Spleen (tissue), 11 donors: ENCODE results near the gene HCFC1. TPM values are rescaled to one million over a fixed set of nuclear protein-coding genes. Genes with fewer than 3 reads are reported as not detected.

Experiments
- DNase-seq: peaks from one replicate; pipeline ENCODE4 v3.0.0-alpha.2; 2020
- H3K27ac ChIP-seq, 8 donors: fragments of 200-600 bp; sonication (generic) in 7 of 8; 1 replicate in 4 of 8; 2 replicates in 4 of 8; pipeline versions ENCODE4 v1.5.0 to v1.8.0; 2016 to 2021; ENCODE audit warnings: inconsistent platforms in 4 of 8, mild to moderate bottlenecking in 4 of 8, moderate library complexity in 1 of 8
- H3K27me3 ChIP-seq, 7 donors: fragments of 200-600 bp; sonication (generic) in 6 of 7; replicated peaks in 1 of 7; 1 replicate in 4 of 7; 2 replicates in 3 of 7; pipeline versions ENCODE4 v1.5.0 to v1.8.0; 2016 to 2021; ENCODE audit warnings: inconsistent platforms in 3 of 7, mild to moderate bottlenecking in 1 of 7
- H3K36me3 ChIP-seq, 6 donors: fragments of 200-600 bp; sonication (generic) in 5 of 6; 1 replicate in 4 of 6; 2 replicates in 2 of 6; pipeline versions ENCODE4 v1.5.0 to v1.8.0; 2016 to 2021; ENCODE audit warnings: inconsistent platforms in 2 of 6
- H3K4me1 ChIP-seq, 6 donors: fragments of 200-600 bp; sonication (generic) in 5 of 6; 1 replicate in 3 of 6; 2 replicates in 3 of 6; pipeline versions ENCODE4 v1.5.0 to v1.8.0; 2016 to 2021; ENCODE audit warnings: inconsistent platforms in 3 of 6
- H3K4me3 ChIP-seq, 8 donors: fragments of 200-600 bp; sonication (generic) in 7 of 8; 1 replicate in 4 of 8; 2 replicates in 4 of 8; pipeline versions ENCODE4 v1.5.0 to v1.8.0; 2016 to 2021; ENCODE audit warnings: inconsistent platforms in 4 of 8, mild to moderate bottlenecking in 4 of 8, moderate library complexity in 2 of 8
- H3K9me3 ChIP-seq, 8 donors: fragments of 200-600 bp; sonication (generic) in 7 of 8; 1 replicate in 4 of 8; 2 replicates in 4 of 8; pipeline versions ENCODE4 v1.5.0 to v1.8.0; 2016 to 2021; ENCODE audit warnings: inconsistent platforms in 4 of 8
- CTCF ChIP-seq, 11 experiments: fragments of 200-600 bp in 7 of 11; fragments of 450-650 bp in 4 of 11; sonication (generic) in 4 of 11; IDR thresholded peaks in 8 of 11; conservative IDR thresholded peaks in 3 of 11; 1 replicate in 7 of 11; 2 replicates in 4 of 11; pipeline versions ENCODE4 v1.4.0 to v1.8.0; 2016 to 2021; ENCODE audit warnings: antibody characterized with exemption in 11 of 11, inconsistent platforms in 4 of 11, mild to moderate bottlenecking in 1 of 11
- POLR2A ChIP-seq, 3 donors: fragments of 450-650 bp; IDR thresholded peaks; one replicate each; pipeline ENCODE4 v1.5.1; 2017; ENCODE audit warnings: antibody characterized with exemption in 3 of 3, mild to moderate bottlenecking in 1 of 3
- POLR2AphosphoS5 ChIP-seq, 3 donors: sonication (generic); formaldehyde crosslinking; IDR thresholded peaks; one replicate each; pipeline ENCODE4 v1.5.1; 2017; ENCODE audit warnings: antibody characterized with exemption in 3 of 3
- WGBS, 5 donors: extraction: QIAGEN DNeasy Blood & Tissue Kit in 3 of 5; methylation state at CpG; one replicate each; pipeline versions ENCODE4 v1.1.5 to v1.1.7; 2013 to 2018; 5-methylcytosine and 5-hydroxymethylcytosine counted together
- intact Hi-C: fragments of 100-400 bp; cut with DNase I; formaldehyde crosslinking; loops from one replicate; pipeline ENCODE4 v1.15.0; 2023; ENCODE audit warnings: low total_unique reads
- polyA plus RNA-seq, 3 donors: library from polyadenylated mRNA; stranded (reverse); fragments of 200-250 nt; gene quantifications; one replicate each; pipeline ENCODE4 v1.2.1, GENCODE V29; 2013
- total RNA-seq, 7 donors: library from RNA; depleted of rRNA in 3 of 7; stranded (reverse); fragments of >200 nt in 3 of 7; fragmentation: NEBNext Ultra II Directional in 4 of 7; extraction: Animal tissue kit (Norgen Biotek cat#: 25700) in 4 of 7; gene quantifications; one replicate each; pipeline versions ENCODE4 v1.1.0 to v1.2.1, GENCODE V29; 2016 to 2021
- donor health status: healthy with polysubstance abuse.
- donor health status: DM: no; HTN: no; CAD: no; lungs with moderate emphysema.
- donor health status: DM: no; HTN: no; CAD: no.
- donor health status: Bipolar disorder and iron deficiency.
- donor health status: healthy.
- donor health status: DM: no; HTN: no; CAD: no.
- donor health status: DM: yes; HTN: yes; CAD: no.

The HCFC1 gene
- total and polyA plus RNA-seq, 10 donors: 9.5 to 86.5 (median 60.8) TPM

- no peaks in the 10 kb centered on the region for H3K9me3 ChIP-seq
- DNase-seq: no peak
- 94 to 99% (median 98%) methylated on average over 3 of the region's 3 CpGs for WGBS, 5 donors
- H3K4me1 ChIP-seq: peaks cover 0 to 23% (median 5%) of the 10 kb centered on the region in 6 donors
- no peak overlapping the region for H3K27ac ChIP-seq
- TF ChIP-seq POLR2A (IDR thresholded peaks at IDR 0.05) (no peak), CTCF (IDR thresholded peaks at IDR 0.05 in 8 of 11, conservative IDR thresholded peaks at IDR 0.05 in 3 of 11) (no peak), POLR2AphosphoS5 (IDR thresholded peaks at IDR 0.05) (no peak)
- no peaks in the 10 kb centered on the region for H3K36me3 ChIP-seq
- intact Hi-C loops: no loop called here
- peaks cover 0 to 4% (median 0%) of the 10 kb centered on the region in 7 donors for H3K27me3 ChIP-seq
- no peak overlapping the region for H3K4me3 ChIP-seq
These were observed 19.5 kb upstream of the HCFC1 start for GRCh38 chrX:153991013-153991580.

- H3K4me3 ChIP-seq: no peak overlapping the region
- H3K4me1 ChIP-seq: peaks cover under 1 to 32% (median 13%) of the 10 kb centered on the region in 6 donors
- H3K27me3 ChIP-seq: peaks cover 0 to 4% (median 0%) of the 10 kb centered on the region in 7 donors
- 74 to 93% (median 84%) methylated on average over 3 to 14 of the region's 14 CpGs for WGBS, 5 donors
- DNase-seq: no peak
- H3K36me3 ChIP-seq: no peaks in the 10 kb centered on the region
- H3K27ac ChIP-seq: no peak overlapping the region
- intact Hi-C loops: no loop called here
- TF ChIP-seq POLR2A (IDR thresholded peaks at IDR 0.05) (no peak), CTCF (IDR thresholded peaks at IDR 0.05 in 8 of 11, conservative IDR thresholded peaks at IDR 0.05 in 3 of 11) (no peak), POLR2AphosphoS5 (IDR thresholded peaks at IDR 0.05) (no peak)
- no peaks in the 10 kb centered on the region for H3K9me3 ChIP-seq
These were observed 18.5 kb upstream of the HCFC1 start for GRCh38 chrX:153989973-153990655.

GRCh38 chrX:153988493-153988892, 16.9 kb upstream of the HCFC1 start:
- H3K4me3 ChIP-seq: no peak overlapping the region
- intact Hi-C loops: no loop called here
- no peak for DNase-seq
- H3K27ac ChIP-seq: no peak overlapping the region
- TF ChIP-seq POLR2AphosphoS5 (IDR thresholded peaks at IDR 0.05): no peak
- TF ChIP-seq POLR2A (IDR thresholded peaks at IDR 0.05): no peak
- TF ChIP-seq CTCF (IDR thresholded peaks at IDR 0.05 in 8 of 11, conservative IDR thresholded peaks at IDR 0.05 in 3 of 11): no peak
- H3K4me1 ChIP-seq: peaks cover 5 to 48% (median 29%) of the 10 kb centered on the region in 6 donors
- no peaks in the 10 kb centered on the region for H3K9me3 ChIP-seq
- WGBS, 5 donors: 77 to 87% (median 85%) methylated on average over 12 of the region's 12 CpGs
- peaks cover 0 to 12% (median 0%) of the 10 kb centered on the region in 7 donors for H3K27me3 ChIP-seq
- H3K36me3 ChIP-seq: no peaks in the 10 kb centered on the region
